NCI-H1694 (cell line): ENCODE measurements around the gene CDC42SE1.
A peak's percentile ranks its signal among the peaks of the same experiment; 100 is the strongest.

Source experiments
- DNase-seq: peaks from one replicate; lab custom pipeline; 2025; lab: John Stamatoyannopoulos, UW

CDC42SE1 gene

GRCh38 chr1:151051356-151052009 lies 7.9 kb downstream of the CDC42SE1 start:
- no peak for DNase-seq

- DNase-seq = no peak
Measured at GRCh38 chr1:151050051-151050688, 9.3 kb downstream of the CDC42SE1 start.

- no peak for DNase-seq
Measured at GRCh38 chr1:151049458-151049857, 10.0 kb downstream of the CDC42SE1 start.

GRCh38 chr1:151048645-151049032 lies 10.8 kb downstream of the CDC42SE1 start:
- no peak for DNase-seq

- peak; percentile 46 for DNase-seq
Measured at GRCh38 chr1:151047925-151048644, 11.3 kb downstream of the CDC42SE1 start.

GRCh38 chr1:151047591-151047924 lies 11.9 kb downstream of the CDC42SE1 start, which contains the start of gene C1orf56:
Gene C1orf56, plus strand, starts transcription at chr1:151047751. Its CDS starts 97 bp downstream, at chr1:151047848.
- DNase-seq = peak; percentile 62

GRCh38 chr1:151043163-151043562 lies 16.3 kb downstream of the CDC42SE1 start:
- DNase-seq = no peak

- DNase-seq = no peak
Measured at GRCh38 chr1:151039521-151039920, 19.9 kb downstream of the CDC42SE1 start.

GRCh38 chr1:151037032-151037431 lies 22.4 kb downstream of the CDC42SE1 start:
- no peak for DNase-seq

GRCh38 chr1:151036356-151036755 lies 23.1 kb downstream of the CDC42SE1 start, which contains the start of gene BNIPL:
Gene BNIPL, plus strand, starts transcription at chr1:151036586. Its CDS starts 140 bp downstream, at chr1:151036726.
- DNase-seq = no peak

- DNase-seq = no peak
Measured at GRCh38 chr1:151035167-151035566, 24.3 kb downstream of the CDC42SE1 start.

- no peak for DNase-seq
Measured at GRCh38 chr1:151032164-151032563, 27.3 kb downstream of the CDC42SE1 start.

GRCh38 chr1:151026460-151026859 lies 33.0 kb downstream of the CDC42SE1 start:
- DNase-seq = no peak

GRCh38 chr1:151024540-151025146 lies 34.8 kb downstream of the CDC42SE1 start:
- peak; percentile 92 for DNase-seq

- DNase-seq = no peak
Measured at GRCh38 chr1:151013518-151013917, 45.9 kb downstream of the CDC42SE1 start.

- no peak for DNase-seq
Measured at GRCh38 chr1:151012684-151013471, 46.5 kb downstream of the CDC42SE1 start.

GRCh38 chr1:151011154-151011850 lies 48.1 kb downstream of the CDC42SE1 start:
- no peak for DNase-seq

GRCh38 chr1:151010346-151010726 lies 49.1 kb downstream of the CDC42SE1 start:
- DNase-seq = no peak

- no peak for DNase-seq
Measured at GRCh38 chr1:151009674-151010345, 49.6 kb downstream of the CDC42SE1 start.

GRCh38 chr1:151009206-151009587 lies 50.2 kb downstream of the CDC42SE1 start:
- no peak for DNase-seq
